OCI-M1 (cell line): ENCODE data around the gene SRPK2.
A peak's percentile ranks its signal among the peaks of the same experiment; 100 is the strongest.
"Not testable (repeated sequence)": the region's sequence is repeated elsewhere in the genome, so short reads cannot be mapped to it uniquely, and the experiment has no call there.

Source experiments
- DNase-seq: peaks from one replicate; lab custom pipeline; 2025; lab: John Stamatoyannopoulos, UW

Gene SRPK2

GRCh38 chr7:105267244-105267643, 121.5 kb downstream of the SRPK2 start:
- DNase-seq: no peak

- no peak for DNase-seq
Measured at GRCh38 chr7:105264707-105265106, 124.0 kb downstream of the SRPK2 start.

- no peak for DNase-seq
Measured at GRCh38 chr7:105261689-105262088, 127.0 kb downstream of the SRPK2 start.

- not testable (repeated sequence) for DNase-seq
Measured at GRCh38 chr7:105260201-105260871, 128.4 kb downstream of the SRPK2 start.

- not testable (repeated sequence) for DNase-seq
Measured at GRCh38 chr7:105258919-105259318, 129.8 kb downstream of the SRPK2 start.

GRCh38 chr7:105257338-105257737, 131.4 kb downstream of the SRPK2 start:
- peak; percentile 56 for DNase-seq

GRCh38 chr7:105256761-105257231, 131.9 kb downstream of the SRPK2 start:
- no peak for DNase-seq

GRCh38 chr7:105250706-105251105, 138.0 kb downstream of the SRPK2 start:
- DNase-seq: no peak

GRCh38 chr7:105250239-105250638, 138.5 kb downstream of the SRPK2 start:
- DNase-seq: no peak

GRCh38 chr7:105249216-105249615, 139.5 kb downstream of the SRPK2 start:
- DNase-seq: no peak

- no peak for DNase-seq
Measured at GRCh38 chr7:105246679-105247078, 142.0 kb downstream of the SRPK2 start.

- DNase-seq: peak; percentile 37
Measured at GRCh38 chr7:105246256-105246655, 142.5 kb downstream of the SRPK2 start.

GRCh38 chr7:105245398-105246114, 143.2 kb downstream of the SRPK2 start:
- DNase-seq: no peak

- DNase-seq: no peak
Measured at GRCh38 chr7:105244594-105244993, 144.1 kb downstream of the SRPK2 start.

GRCh38 chr7:105241198-105241597, 147.5 kb downstream of the SRPK2 start:
- no peak for DNase-seq

GRCh38 chr7:105238198-105238765, 150.4 kb downstream of the SRPK2 start:
- DNase-seq: no peak

- DNase-seq: no peak
Measured at GRCh38 chr7:105234886-105235285, 153.8 kb downstream of the SRPK2 start.

GRCh38 chr7:105232829-105233291, 155.9 kb downstream of the SRPK2 start:
- DNase-seq: not testable (repeated sequence)

- no peak for DNase-seq
Measured at GRCh38 chr7:105230486-105230885, 158.2 kb downstream of the SRPK2 start.

- DNase-seq: no peak
Measured at GRCh38 chr7:105229641-105230040, 159.1 kb downstream of the SRPK2 start.

GRCh38 chr7:105228555-105228954, 160.2 kb downstream of the SRPK2 start:
- no peak for DNase-seq

GRCh38 chr7:105227391-105227790, 161.3 kb downstream of the SRPK2 start:
- DNase-seq: no peak
